OCI-LY7 (cell line): ENCODE data around the gene GIMAP1.

Experiments used
- EZH2phosphoT487 ChIP-seq: fragments of 200-600 bp; sonication (generic); IDR thresholded peaks from 2 replicates; pipeline ENCODE4 v1.6.1; 2018; ENCODE audit warnings: low read depth, borderline replicate concordance, mild to moderate bottlenecking, mixed run types, antibody characterized with exemption, low read length, moderate library complexity, mixed read lengths
- TF ChIP-seq, protein P1 (sequence below): fragments of 200-600 bp; sonication (generic); conservative IDR thresholded peaks from 2 replicates; pipeline ENCODE4 v1.5.1; 2014; ENCODE audit warnings: mild to moderate bottlenecking, antibody characterized with exemption, low read length, moderate library complexity, mixed read lengths

- TF ChIP-seq, protein P1, sequence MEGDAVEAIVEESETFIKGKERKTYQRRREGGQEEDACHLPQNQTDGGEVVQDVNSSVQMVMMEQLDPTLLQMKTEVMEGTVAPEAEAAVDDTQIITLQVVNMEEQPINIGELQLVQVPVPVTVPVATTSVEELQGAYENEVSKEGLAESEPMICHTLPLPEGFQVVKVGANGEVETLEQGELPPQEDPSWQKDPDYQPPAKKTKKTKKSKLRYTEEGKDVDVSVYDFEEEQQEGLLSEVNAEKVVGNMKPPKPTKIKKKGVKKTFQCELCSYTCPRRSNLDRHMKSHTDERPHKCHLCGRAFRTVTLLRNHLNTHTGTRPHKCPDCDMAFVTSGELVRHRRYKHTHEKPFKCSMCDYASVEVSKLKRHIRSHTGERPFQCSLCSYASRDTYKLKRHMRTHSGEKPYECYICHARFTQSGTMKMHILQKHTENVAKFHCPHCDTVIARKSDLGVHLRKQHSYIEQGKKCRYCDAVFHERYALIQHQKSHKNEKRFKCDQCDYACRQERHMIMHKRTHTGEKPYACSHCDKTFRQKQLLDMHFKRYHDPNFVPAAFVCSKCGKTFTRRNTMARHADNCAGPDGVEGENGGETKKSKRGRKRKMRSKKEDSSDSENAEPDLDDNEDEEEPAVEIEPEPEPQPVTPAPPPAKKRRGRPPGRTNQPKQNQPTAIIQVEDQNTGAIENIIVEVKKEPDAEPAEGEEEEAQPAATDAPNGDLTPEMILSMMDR = peak; percentile 42
- TF ChIP-seq EZH2phosphoT487 = no peak
These were observed 22.6 kb downstream of the GIMAP1 start for GRCh38 chr7:150739033-150739432.
